Breast epithelium (tissue), 4 donors: Measurements from ENCODE around the gene MMAB. TPM values are rescaled to one million over a fixed set of nuclear protein-coding genes. Genes with fewer than 3 reads are reported as not detected.

ENCODE experiments used
- DNase-seq, 2 donors: peaks; one replicate each; pipeline ENCODE4 v3.0.0-alpha.2; 2019; ENCODE audit warnings: low spot score in 2 of 2
- H3K27ac ChIP-seq, 2 donors: fragments of 200-600 bp; sonication (generic) in 1 of 2; one replicate each; pipeline ENCODE4 v1.5.1; 2016 to 2019; ENCODE audit warnings: mild to moderate bottlenecking in 1 of 2
- H3K27me3 ChIP-seq, 2 donors: fragments of 200-600 bp; sonication (generic) in 1 of 2; one replicate each; pipeline versions ENCODE4 v1.5.1 to v1.6.0; 2017 to 2019; ENCODE audit warnings: control low read depth in 1 of 2, mild to moderate bottlenecking in 1 of 2
- H3K36me3 ChIP-seq: fragments of 200-600 bp; one replicate; pipeline ENCODE4 v1.5.1; 2019
- H3K4me1 ChIP-seq, 2 donors: fragments of 200-600 bp; sonication (generic); one replicate each; pipeline ENCODE4 v1.5.1; 2016 to 2019; ENCODE audit warnings: control low read depth in 1 of 2
- H3K4me3 ChIP-seq, 3 donors: fragments of 200-600 bp; sonication (generic); 1 replicate in 2 of 3; 2 replicates in 1 of 3; pipeline ENCODE4 v1.5.1; 2016 to 2019; ENCODE audit warnings: mild to moderate bottlenecking in 3 of 3, moderate library complexity in 2 of 3
- H3K9me3 ChIP-seq, 2 donors: fragments of 200-600 bp; sonication (generic) in 1 of 2; one replicate each; pipeline ENCODE4 v1.5.1; 2016 to 2019; ENCODE audit warnings: control low read depth in 1 of 2
- CTCF ChIP-seq, 3 donors: fragments of 450-650 bp; IDR thresholded peaks; one replicate each; pipeline ENCODE4 v1.5.1; 2016 to 2017; ENCODE audit warnings: antibody characterized with exemption in 3 of 3, mild to moderate bottlenecking in 3 of 3, moderate library complexity in 3 of 3
- POLR2A ChIP-seq: fragments of 450-650 bp; IDR thresholded peaks from one replicate; pipeline ENCODE4 v1.6.1; 2016; ENCODE audit warnings: antibody characterized with exemption, mild to moderate bottlenecking, moderate library complexity
- POLR2AphosphoS5 ChIP-seq, 3 donors: sonication (generic); formaldehyde crosslinking; IDR thresholded peaks; one replicate each; pipeline ENCODE4 v1.6.1; 2017; ENCODE audit warnings: antibody characterized with exemption in 3 of 3
- intact Hi-C: fragments of 100-400 bp; cut with DNase I; formaldehyde crosslinking; loops from one replicate; pipeline ENCODE4 v1.15.1; 2023; ENCODE audit warnings: low total_unique reads
- total RNA-seq, 3 donors: library from RNA; depleted of rRNA; stranded (reverse); fragments of >200 nt; gene quantifications; one replicate each; pipeline ENCODE4 v1.1.0, GENCODE V29; 2016

The MMAB gene
- total RNA-seq, 3 donors from 2014 or later: 23.9 to 29.1 (median 28.6) TPM

GRCh38 chr12:109575683-109576082, 2.4 kb upstream of the MMAB start:
- no peak overlapping the region for H3K4me3 ChIP-seq
- H3K27me3 ChIP-seq: no peaks in the 10 kb centered on the region
- H3K36me3 ChIP-seq: peaks cover 6% of the 10 kb centered on the region
- H3K27ac ChIP-seq: no peak overlapping the region
- H3K9me3 ChIP-seq: no peaks in the 10 kb centered on the region
- DNase-seq: no peak
- intact Hi-C loops: no loop called here
- H3K4me1 ChIP-seq: peaks cover 0 to 16% of the 10 kb centered on the region in 2 donors
- TF ChIP-seq POLR2AphosphoS5 (IDR thresholded peaks at IDR 0.05) (no peak), POLR2A (no peak)

GRCh38 chr12:109573914-109574244, 575 bp upstream of the MMAB start:
- H3K4me1 ChIP-seq: peaks cover 0 to 16% of the 10 kb centered on the region in 2 donors
- H3K36me3 ChIP-seq: no peaks in the 10 kb centered on the region
- H3K27ac ChIP-seq: peak overlapping the region; percentile 81 to 93
- H3K27me3 ChIP-seq: no peaks in the 10 kb centered on the region
- H3K4me3 ChIP-seq: peak overlapping the region; percentile 59 to 76 (median 73)
- intact Hi-C loops: no loop called here
- no peaks in the 10 kb centered on the region for H3K9me3 ChIP-seq
- DNase-seq: no peak
- TF ChIP-seq CTCF (IDR thresholded peaks at IDR 0.05) (no peak), POLR2AphosphoS5 (IDR thresholded peaks at IDR 0.05) (no peak), POLR2A (no peak)

GRCh38 chr12:109572506-109572845, 828 bp downstream of the MMAB start:
- Histone ChIP-seq H3K27me3 (no peaks in the 10 kb centered on the region), H3K9me3 (no peaks in the 10 kb centered on the region), H3K27ac (peak overlapping the region in 1 of 2 donors; percentile 93), H3K4me3 (peak overlapping the region in 2 of 3 donors; percentile 73 to 76), H3K4me1 (peaks cover 0 to 16% of the 10 kb centered on the region in 2 donors), H3K36me3 (no peaks in the 10 kb centered on the region)
- TF ChIP-seq CTCF (IDR thresholded peaks at IDR 0.05) (no peak), POLR2A (no peak), POLR2AphosphoS5 (IDR thresholded peaks at IDR 0.05) (no peak)
- no peak for DNase-seq
- intact Hi-C loops: no loop called here

GRCh38 chr12:109571773-109572505, 1.4 kb downstream of the MMAB start:
- Histone ChIP-seq H3K36me3 (no peaks in the 10 kb centered on the region), H3K27ac (no peak overlapping the region), H3K4me3 (no peak overlapping the region), H3K4me1 (peaks cover 0 to 16% of the 10 kb centered on the region in 2 donors), H3K27me3 (no peaks in the 10 kb centered on the region), H3K9me3 (no peaks in the 10 kb centered on the region)
- DNase-seq: no peak
- TF ChIP-seq POLR2A (no peak), POLR2AphosphoS5 (IDR thresholded peaks at IDR 0.05) (no peak), CTCF (IDR thresholded peaks at IDR 0.05) (no peak)
- intact Hi-C loops: no loop called here

- intact Hi-C loops: no loop called here
- Histone ChIP-seq H3K27ac (no peak overlapping the region), H3K36me3 (no peaks in the 10 kb centered on the region), H3K9me3 (no peaks in the 10 kb centered on the region), H3K27me3 (no peaks in the 10 kb centered on the region), H3K4me1 (peaks cover 0 to 6% of the 10 kb centered on the region in 2 donors), H3K4me3 (no peak overlapping the region)
- no peak for TF ChIP-seq POLR2AphosphoS5 (IDR thresholded peaks at IDR 0.05)
- no peak for TF ChIP-seq CTCF (IDR thresholded peaks at IDR 0.05)
- DNase-seq: no peak
These were observed 4.8 kb downstream of the MMAB start for GRCh38 chr12:109568486-109568885.
